DND-41 (cell line): ENCODE data around the gene MYO1B.

ENCODE experiments used
- CTCF ChIP-seq: IDR thresholded peaks from 2 replicates; pipeline ENCODE4 v1.5.1; 2012; ENCODE audit warnings: borderline replicate concordance, low read length, moderate library complexity, mild to moderate bottlenecking; ENCODE audit not compliant: poor library complexity, severe bottlenecking; ENCODE audit errors: extremely low read depth
- EZH2 ChIP-seq: IDR thresholded peaks from 3 replicates; pipeline ENCODE4 v1.6.1; 2012; ENCODE audit warnings: borderline replicate concordance, low read depth, mild to moderate bottlenecking, moderate library complexity, low read length, inconsistent platforms; ENCODE audit not compliant: severe bottlenecking

GRCh38 chr2:191436368-191437055 is 191.3 kb downstream of the MYO1B start:
- TF ChIP-seq CTCF (no peak), EZH2 (no peak)
